Neural progenitor cell (in vitro differentiated cells): ENCODE data around the gene SHROOM3.

Experiments used
- EZH2 ChIP-seq: fragments of 200-600 bp; sonication (generic); IDR thresholded peaks from 2 replicates; pipeline ENCODE4 v1.6.1; 2017; ENCODE audit warnings: antibody characterized with exemption, mild to moderate bottlenecking, moderate library complexity
- EZH2phosphoT487 ChIP-seq: fragments of 200-600 bp; sonication (generic); IDR thresholded peaks from 2 replicates; pipeline ENCODE4 v1.6.1; 2017; ENCODE audit warnings: antibody characterized with exemption
- TF ChIP-seq, protein P1 (sequence below): fragments of 200-600 bp; sonication (generic); IDR thresholded peaks from 2 replicates; pipeline ENCODE4 v1.5.1; 2017; ENCODE audit warnings: antibody characterized with exemption, mild to moderate bottlenecking

DNA sequence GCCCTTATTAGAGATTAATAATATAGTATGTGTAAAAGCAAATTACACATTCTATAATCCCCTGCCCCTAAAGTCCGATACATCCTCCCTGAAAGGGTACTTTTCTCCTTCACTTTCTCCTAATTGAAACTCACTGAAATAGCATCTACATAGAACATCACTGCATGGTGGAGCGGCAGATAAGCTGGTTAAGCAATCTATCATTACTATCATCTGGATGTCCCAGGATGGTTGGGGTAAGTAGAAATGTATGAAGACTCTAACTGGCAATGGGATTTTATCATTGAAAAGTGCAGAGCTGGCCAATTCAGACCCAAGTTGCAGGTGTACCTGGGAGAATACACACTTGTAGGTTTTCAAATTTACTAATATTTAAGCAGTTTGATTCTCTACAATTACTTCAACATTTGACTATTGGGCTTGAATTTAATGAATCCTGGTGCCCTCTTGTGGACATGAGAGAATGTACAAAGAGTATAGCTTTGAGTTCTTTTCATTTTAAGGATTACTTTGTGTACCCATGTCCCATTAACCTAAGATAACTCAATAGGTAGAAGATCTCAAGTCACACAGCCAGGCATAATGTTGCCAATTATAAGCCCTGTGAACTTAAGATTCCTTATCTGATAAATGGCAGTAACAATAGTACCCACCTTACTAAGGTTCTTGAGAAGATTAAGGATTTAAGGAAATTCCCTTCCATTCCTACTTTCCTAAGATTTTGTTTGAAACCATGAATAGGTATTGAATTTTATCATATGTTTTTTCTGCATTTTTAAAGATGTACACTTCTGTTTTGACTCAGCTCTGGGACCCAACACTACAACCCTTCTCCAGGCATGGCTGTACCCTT lies 69.8 kb downstream of the SHROOM3 start:
- TF ChIP-seq, protein P1, sequence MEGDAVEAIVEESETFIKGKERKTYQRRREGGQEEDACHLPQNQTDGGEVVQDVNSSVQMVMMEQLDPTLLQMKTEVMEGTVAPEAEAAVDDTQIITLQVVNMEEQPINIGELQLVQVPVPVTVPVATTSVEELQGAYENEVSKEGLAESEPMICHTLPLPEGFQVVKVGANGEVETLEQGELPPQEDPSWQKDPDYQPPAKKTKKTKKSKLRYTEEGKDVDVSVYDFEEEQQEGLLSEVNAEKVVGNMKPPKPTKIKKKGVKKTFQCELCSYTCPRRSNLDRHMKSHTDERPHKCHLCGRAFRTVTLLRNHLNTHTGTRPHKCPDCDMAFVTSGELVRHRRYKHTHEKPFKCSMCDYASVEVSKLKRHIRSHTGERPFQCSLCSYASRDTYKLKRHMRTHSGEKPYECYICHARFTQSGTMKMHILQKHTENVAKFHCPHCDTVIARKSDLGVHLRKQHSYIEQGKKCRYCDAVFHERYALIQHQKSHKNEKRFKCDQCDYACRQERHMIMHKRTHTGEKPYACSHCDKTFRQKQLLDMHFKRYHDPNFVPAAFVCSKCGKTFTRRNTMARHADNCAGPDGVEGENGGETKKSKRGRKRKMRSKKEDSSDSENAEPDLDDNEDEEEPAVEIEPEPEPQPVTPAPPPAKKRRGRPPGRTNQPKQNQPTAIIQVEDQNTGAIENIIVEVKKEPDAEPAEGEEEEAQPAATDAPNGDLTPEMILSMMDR, result peak; percentile 74
- no peak for TF ChIP-seq EZH2
- no peak for TF ChIP-seq EZH2phosphoT487
